SK-N-SH treated with all-trans-retinoic acid at 6 μM for 48 hours (cell line): Measurements from ENCODE around the gene NUP42.

Experiments
- ATAC-seq: fragments of 200-7000 bp; cut with Tn5 transposase; 3 replicates; pipeline ENCODE4 v1.9.1; 2020; ENCODE audit warnings: mild to moderate bottlenecking, moderate library complexity
- ARNTL ChIP-seq: fragments of 450-650 bp; formaldehyde crosslinking; IDR thresholded peaks from 2 replicates; pipeline ENCODE4 v1.5.0; 2020; ENCODE audit warnings: low read depth, mild to moderate bottlenecking, moderate library complexity, borderline replicate concordance
- BACH2 ChIP-seq: fragments of 250-450 bp; sonication (Bioruptor Pico); IDR thresholded peaks from 2 replicates; pipeline ENCODE4 v1.9.0; 2021; ENCODE audit warnings: mild to moderate bottlenecking, borderline replicate concordance
- CSDC2 ChIP-seq: fragments of 250-450 bp; sonication (Bioruptor Pico); IDR thresholded peaks from 2 replicates; pipeline ENCODE4 v1.5.0; 2020; ENCODE audit warnings: mild to moderate bottlenecking, moderate library complexity
- GLIS3 ChIP-seq: fragments of 250-450 bp; sonication (Bioruptor Pico); IDR thresholded peaks from 2 replicates; pipeline ENCODE4 v1.5.0; 2020; ENCODE audit warnings: mild to moderate bottlenecking, moderate library complexity
- ISL1 ChIP-seq: fragments of 250-450 bp; sonication (Bioruptor Pico); IDR thresholded peaks from 2 replicates; pipeline ENCODE4 v2.1.2; 2022; ENCODE audit warnings: mild to moderate bottlenecking, moderate library complexity
- OSR1 ChIP-seq: fragments of 250-450 bp; sonication (Bioruptor Pico); IDR thresholded peaks from 2 replicates; pipeline ENCODE4 v1.8.0; 2022; ENCODE audit warnings: moderate library complexity, mild to moderate bottlenecking, inconsistent platforms
- PPARA ChIP-seq: fragments of 250-450 bp; sonication (Bioruptor Pico); IDR thresholded peaks from 2 replicates; pipeline ENCODE4 v1.5.0; 2020; ENCODE audit warnings: mild to moderate bottlenecking, borderline replicate concordance
- RARB ChIP-seq: fragments of 250-450 bp; sonication (Bioruptor Pico); IDR thresholded peaks from 2 replicates; pipeline ENCODE4 v1.8.0; 2021; ENCODE audit warnings: mild to moderate bottlenecking, moderate library complexity
- SNAI2 ChIP-seq: fragments of 250-450 bp; sonication (Bioruptor Pico); IDR thresholded peaks from 2 replicates; pipeline ENCODE4 v1.5.0; 2020; ENCODE audit warnings: mild to moderate bottlenecking, moderate library complexity
- TCF4 ChIP-seq: fragments of 250-450 bp; sonication (Bioruptor Pico); IDR thresholded peaks from 2 replicates; pipeline ENCODE4 v1.8.0; 2021; ENCODE audit warnings: mild to moderate bottlenecking, moderate library complexity, borderline replicate concordance
- TOX ChIP-seq: fragments of 250-450 bp; sonication (Bioruptor Pico); IDR thresholded peaks from 2 replicates; pipeline ENCODE4 v1.8.0; 2021; ENCODE audit warnings: mild to moderate bottlenecking, moderate library complexity, borderline replicate concordance
- ZC3H10 ChIP-seq: fragments of 250-450 bp; sonication (Bioruptor Pico); IDR thresholded peaks from 2 replicates; pipeline ENCODE4 v1.5.1; 2021; ENCODE audit warnings: mild to moderate bottlenecking, moderate library complexity
- ZFP3 ChIP-seq: fragments of 250-450 bp; sonication (Bioruptor Pico); IDR thresholded peaks from 2 replicates; pipeline ENCODE4 v1.5.0; 2020; ENCODE audit warnings: mild to moderate bottlenecking, moderate library complexity
- ZFP30 ChIP-seq: fragments of 450-650 bp; formaldehyde crosslinking; IDR thresholded peaks from 2 replicates; pipeline ENCODE4 v1.5.0; 2022; ENCODE audit warnings: mild to moderate bottlenecking, moderate library complexity
- ZNF565 ChIP-seq: fragments of 450-650 bp; formaldehyde crosslinking; conservative IDR thresholded peaks from 2 replicates; pipeline ENCODE4 v1.5.0; 2020; ENCODE audit warnings: low read depth, mild to moderate bottlenecking, moderate library complexity
- ZNF70 ChIP-seq: fragments of 450-650 bp; formaldehyde crosslinking; IDR thresholded peaks from 2 replicates; pipeline ENCODE4 v1.5.0; 2020; ENCODE audit warnings: mild to moderate bottlenecking, moderate library complexity
- ZNF8 ChIP-seq: fragments of 450-650 bp; formaldehyde crosslinking; IDR thresholded peaks from 2 replicates; pipeline ENCODE4 v1.5.0; 2020; ENCODE audit warnings: mild to moderate bottlenecking, moderate library complexity
- TF ChIP-seq, protein P1 (sequence below): fragments of 250-450 bp; sonication (Bioruptor Pico); IDR thresholded peaks from 2 replicates; pipeline ENCODE4 v1.5.1; 2021; ENCODE audit warnings: mild to moderate bottlenecking, moderate library complexity
- TF ChIP-seq, protein P2 (sequence below): fragments of 250-450 bp; sonication (Bioruptor Pico); IDR thresholded peaks from 2 replicates; pipeline ENCODE4 v1.5.0; 2020; ENCODE audit warnings: mild to moderate bottlenecking, moderate library complexity
- TF ChIP-seq, protein P3 (sequence below): fragments of 250-450 bp; sonication (Bioruptor Pico); IDR thresholded peaks from 2 replicates; pipeline ENCODE4 v1.5.1; 2020; ENCODE audit warnings: low read depth, mild to moderate bottlenecking, moderate library complexity
- TF ChIP-seq, protein P4 (sequence below): fragments of 250-450 bp; sonication (Bioruptor Pico); IDR thresholded peaks from 2 replicates; pipeline ENCODE4 v1.8.0; 2021; ENCODE audit warnings: low read depth, mild to moderate bottlenecking, moderate library complexity, borderline replicate concordance

NUP42 gene

DNA sequence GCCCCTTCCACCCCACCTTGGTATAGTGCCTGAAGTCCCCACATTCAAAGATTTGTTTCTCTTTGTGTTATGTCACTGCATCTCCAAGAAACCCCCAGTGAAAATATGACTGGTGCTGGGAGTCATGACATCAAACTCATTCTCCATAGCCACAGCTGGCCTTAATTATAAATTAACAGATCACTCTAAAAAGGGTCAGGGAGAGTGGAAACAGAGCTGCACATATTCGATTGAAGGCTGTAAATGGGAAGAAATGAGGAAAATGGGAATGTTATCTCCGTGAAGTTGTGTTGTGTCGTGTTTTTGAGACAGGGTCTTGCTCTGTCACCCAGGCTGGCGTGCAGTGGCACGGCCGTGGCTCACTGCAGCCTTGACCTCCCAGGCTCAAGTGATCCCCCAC lies 24.2 kb upstream of the NUP42 start:
- ATAC-seq: peak; percentile 19; the same call in 1 of the 3 replicates
- TF ChIP-seq, protein P1, sequence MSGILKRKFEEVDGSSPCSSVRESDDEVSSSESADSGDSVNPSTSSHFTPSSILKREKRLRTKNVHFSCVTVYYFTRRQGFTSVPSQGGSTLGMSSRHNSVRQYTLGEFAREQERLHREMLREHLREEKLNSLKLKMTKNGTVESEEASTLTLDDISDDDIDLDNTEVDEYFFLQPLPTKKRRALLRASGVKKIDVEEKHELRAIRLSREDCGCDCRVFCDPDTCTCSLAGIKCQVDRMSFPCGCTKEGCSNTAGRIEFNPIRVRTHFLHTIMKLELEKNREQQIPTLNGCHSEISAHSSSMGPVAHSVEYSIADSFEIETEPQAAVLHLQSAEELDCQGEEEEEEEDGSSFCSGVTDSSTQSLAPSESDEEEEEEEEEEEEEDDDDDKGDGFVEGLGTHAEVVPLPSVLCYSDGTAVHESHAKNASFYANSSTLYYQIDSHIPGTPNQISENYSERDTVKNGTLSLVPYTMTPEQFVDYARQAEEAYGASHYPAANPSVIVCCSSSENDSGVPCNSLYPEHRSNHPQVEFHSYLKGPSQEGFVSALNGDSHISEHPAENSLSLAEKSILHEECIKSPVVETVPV (CRISPR knock-in tag): peak; percentile 60; the same call in 1 of the 2 replicates
- TF ChIP-seq, protein P2, sequence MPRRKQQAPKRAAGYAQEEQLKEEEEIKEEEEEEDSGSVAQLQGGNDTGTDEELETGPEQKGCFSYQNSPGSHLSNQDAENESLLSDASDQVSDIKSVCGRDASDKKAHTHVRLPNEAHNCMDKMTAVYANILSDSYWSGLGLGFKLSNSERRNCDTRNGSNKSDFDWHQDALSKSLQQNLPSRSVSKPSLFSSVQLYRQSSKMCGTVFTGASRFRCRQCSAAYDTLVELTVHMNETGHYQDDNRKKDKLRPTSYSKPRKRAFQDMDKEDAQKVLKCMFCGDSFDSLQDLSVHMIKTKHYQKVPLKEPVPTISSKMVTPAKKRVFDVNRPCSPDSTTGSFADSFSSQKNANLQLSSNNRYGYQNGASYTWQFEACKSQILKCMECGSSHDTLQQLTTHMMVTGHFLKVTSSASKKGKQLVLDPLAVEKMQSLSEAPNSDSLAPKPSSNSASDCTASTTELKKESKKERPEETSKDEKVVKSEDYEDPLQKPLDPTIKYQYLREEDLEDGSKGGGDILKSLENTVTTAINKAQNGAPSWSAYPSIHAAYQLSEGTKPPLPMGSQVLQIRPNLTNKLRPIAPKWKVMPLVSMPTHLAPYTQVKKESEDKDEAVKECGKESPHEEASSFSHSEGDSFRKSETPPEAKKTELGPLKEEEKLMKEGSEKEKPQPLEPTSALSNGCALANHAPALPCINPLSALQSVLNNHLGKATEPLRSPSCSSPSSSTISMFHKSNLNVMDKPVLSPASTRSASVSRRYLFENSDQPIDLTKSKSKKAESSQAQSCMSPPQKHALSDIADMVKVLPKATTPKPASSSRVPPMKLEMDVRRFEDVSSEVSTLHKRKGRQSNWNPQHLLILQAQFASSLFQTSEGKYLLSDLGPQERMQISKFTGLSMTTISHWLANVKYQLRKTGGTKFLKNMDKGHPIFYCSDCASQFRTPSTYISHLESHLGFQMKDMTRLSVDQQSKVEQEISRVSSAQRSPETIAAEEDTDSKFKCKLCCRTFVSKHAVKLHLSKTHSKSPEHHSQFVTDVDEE (CRISPR knock-in tag): peak; percentile 83; the same call in 1 of the 2 replicates
- TF ChIP-seq, protein P3, sequence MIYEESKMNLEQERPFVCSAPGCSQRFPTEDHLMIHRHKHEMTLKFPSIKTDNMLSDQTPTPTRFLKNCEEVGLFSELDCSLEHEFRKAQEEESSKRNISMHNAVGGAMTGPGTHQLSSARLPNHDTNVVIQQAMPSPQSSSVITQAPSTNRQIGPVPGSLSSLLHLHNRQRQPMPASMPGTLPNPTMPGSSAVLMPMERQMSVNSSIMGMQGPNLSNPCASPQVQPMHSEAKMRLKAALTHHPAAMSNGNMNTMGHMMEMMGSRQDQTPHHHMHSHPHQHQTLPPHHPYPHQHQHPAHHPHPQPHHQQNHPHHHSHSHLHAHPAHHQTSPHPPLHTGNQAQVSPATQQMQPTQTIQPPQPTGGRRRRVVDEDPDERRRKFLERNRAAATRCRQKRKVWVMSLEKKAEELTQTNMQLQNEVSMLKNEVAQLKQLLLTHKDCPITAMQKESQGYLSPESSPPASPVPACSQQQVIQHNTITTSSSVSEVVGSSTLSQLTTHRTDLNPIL (CRISPR knock-in tag): no peak
- peak; percentile 93 for TF ChIP-seq TCF4

DNA sequence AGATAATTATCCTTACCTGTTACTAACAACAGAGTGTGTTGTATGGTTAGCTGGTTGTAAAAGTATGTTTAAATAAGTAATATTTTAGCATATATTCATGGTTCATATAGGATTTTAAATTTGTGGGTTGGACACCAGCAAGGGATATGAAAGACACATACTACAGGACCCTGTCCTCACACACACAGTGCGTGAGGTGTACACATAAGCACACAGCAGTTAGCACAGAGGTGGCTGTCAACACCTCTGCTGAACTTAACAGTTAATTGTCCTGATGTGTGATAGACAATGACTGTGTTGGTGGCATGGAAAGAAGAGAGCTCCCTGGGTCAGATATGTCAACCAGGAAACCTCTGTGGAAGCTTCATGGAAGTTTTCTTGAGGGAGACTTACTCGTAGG lies 23.3 kb upstream of the NUP42 start:
- ATAC-seq: no peak

DNA sequence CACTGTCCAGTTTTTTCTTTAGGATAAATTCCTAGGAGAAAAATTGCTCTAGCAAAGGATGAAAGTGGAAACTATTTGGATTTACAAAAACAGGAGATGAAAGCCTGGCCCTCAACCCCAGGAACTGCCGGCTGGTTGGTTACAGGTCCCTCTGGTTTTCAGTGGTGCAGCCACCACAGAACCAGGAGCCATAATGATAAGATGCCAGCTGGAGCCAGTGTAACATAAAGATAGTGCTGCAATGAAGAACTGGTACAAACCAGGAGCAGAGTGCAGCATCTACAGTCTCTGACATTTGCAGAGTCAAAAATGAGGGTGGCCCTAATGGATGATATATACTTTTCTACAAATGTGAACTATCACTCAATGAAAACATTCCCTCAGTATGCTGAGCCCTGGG lies 20.4 kb upstream of the NUP42 start:
- TF ChIP-seq BACH2 (CRISPR knock-in tag) (no peak), CSDC2 (no peak), GLIS3 (no peak), ZNF70 (CRISPR knock-in tag) (no peak)
- TF ChIP-seq, protein P2 (CRISPR knock-in tag): no peak
- TF ChIP-seq, all 23 proteins: peak for 0
- ATAC-seq: no peak

More for the DNA sequence above, 23.3 kb upstream of the NUP42 start:
- no peak for TF ChIP-seq PPARA (CRISPR knock-in tag)
- TF ChIP-seq TCF4: no peak
- no peak for TF ChIP-seq ZFP30 (CRISPR knock-in tag)
- no peak for TF ChIP-seq ISL1
- TF ChIP-seq, protein P4, sequence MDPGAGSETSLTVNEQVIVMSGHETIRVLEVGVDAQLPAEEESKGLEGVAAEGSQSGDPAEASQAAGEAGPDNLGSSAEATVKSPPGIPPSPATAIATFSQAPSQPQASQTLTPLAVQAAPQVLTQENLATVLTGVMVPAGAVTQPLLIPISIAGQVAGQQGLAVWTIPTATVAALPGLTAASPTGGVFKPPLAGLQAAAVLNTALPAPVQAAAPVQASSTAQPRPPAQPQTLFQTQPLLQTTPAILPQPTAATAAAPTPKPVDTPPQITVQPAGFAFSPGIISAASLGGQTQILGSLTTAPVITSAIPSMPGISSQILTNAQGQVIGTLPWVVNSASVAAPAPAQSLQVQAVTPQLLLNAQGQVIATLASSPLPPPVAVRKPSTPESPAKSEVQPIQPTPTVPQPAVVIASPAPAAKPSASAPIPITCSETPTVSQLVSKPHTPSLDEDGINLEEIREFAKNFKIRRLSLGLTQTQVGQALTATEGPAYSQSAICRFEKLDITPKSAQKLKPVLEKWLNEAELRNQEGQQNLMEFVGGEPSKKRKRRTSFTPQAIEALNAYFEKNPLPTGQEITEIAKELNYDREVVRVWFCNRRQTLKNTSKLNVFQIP: no peak
- no peak for TF ChIP-seq TOX (CRISPR knock-in tag)
- no peak for TF ChIP-seq ZNF70 (CRISPR knock-in tag)
- TF ChIP-seq, protein P1 (CRISPR knock-in tag): no peak
- no peak for TF ChIP-seq ZFP3 (CRISPR knock-in tag)
- no peak for TF ChIP-seq CSDC2
- no peak for TF ChIP-seq SNAI2 (CRISPR knock-in tag)
- TF ChIP-seq BACH2 (CRISPR knock-in tag): no peak
- no peak for TF ChIP-seq RARB (CRISPR knock-in tag)
- TF ChIP-seq ZNF8 (CRISPR knock-in tag): no peak
- TF ChIP-seq OSR1 (CRISPR knock-in tag): no peak
- TF ChIP-seq ZNF565 (CRISPR knock-in tag): no peak
- TF ChIP-seq ZC3H10: no peak
- no peak for TF ChIP-seq ARNTL (CRISPR knock-in tag)
- TF ChIP-seq GLIS3: no peak
- TF ChIP-seq, all 23 proteins: peak for 0
